ELR (cell line): Measurements from ENCODE around the gene NFXL1.

Experiments used
- DNase-seq: peaks from one replicate; pipeline ENCODE4 v3.0.0-alpha.2; 2015; ENCODE audit warnings: low read depth

Gene NFXL1

GRCh38 chr4:47891928-47892327, 22.5 kb downstream of the NFXL1 start:
- no peak for DNase-seq

DNA sequence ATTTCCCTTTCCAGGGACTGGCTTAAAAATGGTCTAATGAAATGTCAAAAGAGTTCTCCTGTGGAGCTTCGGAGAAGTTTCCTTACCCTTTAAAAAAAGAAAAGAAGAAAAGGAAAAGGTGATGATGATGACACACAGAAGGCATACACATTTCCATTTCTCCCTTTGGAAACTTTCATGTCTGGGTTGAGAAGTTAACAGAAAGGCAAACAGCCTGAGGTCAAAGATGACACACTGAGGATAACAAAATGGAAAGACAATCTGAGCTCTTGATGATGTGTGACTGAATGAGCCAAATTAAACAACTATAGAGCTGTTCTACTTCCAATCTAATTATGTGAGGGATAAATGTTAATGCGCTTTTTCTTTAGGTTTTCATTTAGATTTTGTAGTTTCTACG, 32.2 kb downstream of the NFXL1 start:
- peak; percentile 7 for DNase-seq

GRCh38 chr4:47879458-47879857, 34.9 kb downstream of the NFXL1 start:
- no peak for DNase-seq

DNA sequence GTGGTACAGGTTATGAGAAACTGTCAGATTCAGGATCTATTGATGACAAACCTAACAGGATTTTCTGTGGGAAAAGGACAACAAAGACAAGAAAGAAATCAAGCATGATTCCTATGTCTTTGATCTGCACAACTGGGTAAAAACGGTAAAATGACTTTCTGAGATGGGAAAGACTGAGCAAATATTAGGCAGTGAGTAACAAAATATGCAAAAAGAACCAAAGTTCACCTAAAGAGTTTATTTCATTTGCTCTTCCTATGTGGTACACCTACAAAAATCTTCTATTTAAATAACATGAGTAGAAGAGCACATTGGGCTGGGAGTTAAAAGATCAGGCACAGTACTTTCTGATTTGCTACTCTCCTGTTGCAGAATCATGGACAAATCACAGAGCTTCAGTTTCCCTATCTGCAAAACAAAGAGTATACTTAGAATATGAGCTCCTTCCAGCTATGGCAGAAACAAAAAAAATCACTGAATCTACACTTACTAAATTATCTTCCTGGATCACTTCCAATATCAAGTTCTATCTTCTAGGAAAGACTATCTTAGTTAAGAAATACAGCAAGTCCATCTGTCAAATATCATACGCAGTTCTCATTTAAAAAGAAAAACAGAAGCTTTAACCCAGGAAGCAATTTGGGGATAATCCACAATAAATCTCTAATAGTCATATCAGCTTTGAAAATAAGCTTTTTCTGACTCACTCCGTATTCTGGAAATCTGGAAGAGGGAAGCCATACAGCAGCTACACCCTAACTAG, 37.4 kb downstream of the NFXL1 start:
- DNase-seq: no peak

GRCh38 chr4:47876310-47876709, 38.1 kb downstream of the NFXL1 start:
- no peak for DNase-seq

GRCh38 chr4:47873877-47874541, 40.4 kb downstream of the NFXL1 start:
- DNase-seq: no peak

DNA sequence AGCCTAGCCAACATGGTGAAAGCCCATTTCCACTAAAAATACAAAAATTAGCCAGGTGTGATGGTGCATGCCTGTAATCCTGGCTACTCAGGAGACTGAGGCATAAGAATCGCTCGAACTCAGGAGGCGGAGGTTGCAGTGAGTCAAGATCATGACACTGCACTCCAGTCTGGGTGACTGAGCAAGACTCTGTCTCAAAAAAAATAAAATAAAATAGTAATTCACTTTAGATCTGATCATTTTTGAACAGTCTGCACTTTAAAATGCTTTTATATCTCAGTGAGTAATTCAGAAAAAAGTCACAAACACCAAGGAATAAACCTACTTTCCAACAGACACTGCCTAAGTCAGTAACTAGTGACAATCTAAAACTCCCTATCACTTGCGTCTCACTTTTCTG, 50.9 kb downstream of the NFXL1 start:
- peak; percentile 32 for DNase-seq

DNA sequence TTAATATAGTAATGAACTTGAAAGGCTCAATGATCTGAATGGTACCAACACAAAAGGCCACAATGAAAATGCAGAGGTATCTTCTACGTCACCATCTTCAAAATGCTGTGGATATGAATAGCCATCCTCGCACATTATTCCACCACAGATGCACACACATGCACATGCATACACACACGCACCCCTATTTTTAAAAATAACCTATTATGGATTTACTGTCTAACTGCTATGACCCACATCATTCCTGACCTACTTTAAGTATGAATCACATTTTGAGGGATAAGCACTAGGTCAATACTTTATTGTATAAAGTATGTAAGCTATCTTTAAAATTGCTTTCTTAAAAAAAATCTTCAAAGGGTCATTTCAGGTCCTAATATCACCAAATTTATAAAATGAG, 52.1 kb downstream of the NFXL1 start:
- DNase-seq: peak; percentile 72

DNA sequence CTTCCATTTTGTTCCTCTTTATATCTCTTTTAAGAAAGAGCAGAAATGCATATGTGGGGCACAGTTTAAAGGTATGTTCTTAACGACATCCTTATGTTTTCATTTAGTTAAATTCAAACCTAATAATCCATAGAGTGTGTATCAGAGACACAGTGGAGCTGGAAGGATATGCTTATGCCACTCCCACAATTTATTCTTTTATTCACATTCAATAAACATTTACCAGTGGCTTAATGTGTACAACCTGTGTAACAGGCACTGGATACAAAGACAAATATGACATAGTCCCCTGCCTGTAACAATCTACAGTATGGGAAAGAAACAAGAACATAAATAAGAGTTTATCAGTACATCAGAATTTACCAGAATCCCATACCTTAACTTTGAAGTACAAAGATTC, 54.1 kb downstream of the NFXL1 start:
- DNase-seq: no peak

- DNase-seq: no peak
Measured at GRCh38 chr4:47858006-47858405, 56.4 kb downstream of the NFXL1 start.

DNA sequence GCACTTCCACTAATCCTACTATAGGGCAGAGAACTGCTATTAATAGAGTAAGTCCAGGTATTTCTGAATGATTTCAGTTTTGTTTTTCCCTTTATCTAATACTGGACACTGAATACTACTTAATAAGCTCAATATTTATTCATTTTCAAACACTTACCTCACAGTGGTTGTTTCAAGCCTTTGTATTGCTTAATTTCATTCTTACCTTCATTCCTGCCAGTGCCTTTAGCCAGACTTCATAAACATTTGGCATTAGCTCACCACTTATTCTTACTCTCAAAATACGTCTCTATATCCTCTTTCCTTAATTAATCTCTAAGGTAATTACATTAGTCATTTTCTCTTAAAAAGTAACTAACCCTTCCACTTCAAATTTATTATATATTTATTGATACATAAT, 57.7 kb downstream of the NFXL1 start:
- DNase-seq: no peak

GRCh38 chr4:47855350-47855749, 59.0 kb downstream of the NFXL1 start:
- peak; percentile 57 for DNase-seq

- DNase-seq: peak; percentile 18
Measured at GRCh38 chr4:47852136-47852535, 62.2 kb downstream of the NFXL1 start.

DNA sequence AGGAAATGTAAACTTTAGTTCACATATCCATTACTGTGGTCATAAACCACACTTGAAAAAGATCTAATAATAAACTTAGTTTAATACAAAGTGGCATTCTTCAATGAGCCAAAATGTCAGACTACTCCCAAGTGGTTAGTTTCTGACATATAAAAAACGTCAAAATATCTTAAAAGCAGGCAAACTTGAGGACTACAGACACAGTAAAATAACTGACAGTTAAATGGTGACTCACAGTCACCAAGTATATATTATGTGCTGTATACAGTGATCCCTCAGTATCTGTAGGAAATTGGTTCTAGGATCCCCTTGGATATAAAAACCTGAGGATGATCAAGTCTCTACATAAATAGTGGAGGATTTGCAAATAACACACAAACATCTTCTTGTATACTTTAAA, 64.9 kb downstream of the NFXL1 start:
- DNase-seq: no peak

DNA sequence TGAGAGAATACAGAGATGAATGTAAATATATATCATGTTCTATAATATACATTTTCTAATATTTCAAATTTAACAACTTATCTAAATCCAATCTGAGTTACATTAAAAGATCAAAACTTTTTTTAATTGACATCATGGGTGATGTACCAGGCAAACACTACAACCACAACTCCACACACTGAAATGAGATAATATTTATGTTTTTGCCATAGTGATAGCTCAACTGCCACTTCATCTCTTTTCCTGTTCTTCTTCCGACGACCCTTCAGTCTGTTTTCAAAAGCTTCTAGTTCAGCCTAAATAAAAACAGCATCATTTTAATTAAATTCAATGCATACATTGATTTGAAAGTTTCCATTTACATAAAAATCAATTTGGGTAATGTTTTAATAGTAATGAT, 66.3 kb downstream of the NFXL1 start:
- no peak for DNase-seq

- DNase-seq: no peak
Measured at GRCh38 chr4:47842985-47843384, 71.4 kb downstream of the NFXL1 start.

DNA sequence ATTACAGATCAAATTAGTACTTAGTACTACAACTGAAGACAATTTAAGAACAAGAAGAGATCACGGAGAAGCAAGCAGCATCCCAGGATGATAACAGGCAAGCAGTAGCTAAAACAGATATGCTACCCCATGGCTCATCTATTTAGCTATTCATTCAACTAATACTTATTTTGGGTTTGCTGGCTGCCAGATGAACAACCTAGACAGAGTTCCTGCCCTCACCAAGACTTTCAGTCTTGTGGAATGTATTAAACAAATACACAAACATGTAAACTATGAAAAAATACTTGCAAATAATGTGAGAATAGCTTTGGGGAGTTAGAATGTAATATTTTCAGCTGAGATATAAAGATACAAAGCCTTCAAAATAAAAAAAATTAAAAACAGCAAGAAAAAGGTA, 74.1 kb downstream of the NFXL1 start:
- no peak for DNase-seq

DNA sequence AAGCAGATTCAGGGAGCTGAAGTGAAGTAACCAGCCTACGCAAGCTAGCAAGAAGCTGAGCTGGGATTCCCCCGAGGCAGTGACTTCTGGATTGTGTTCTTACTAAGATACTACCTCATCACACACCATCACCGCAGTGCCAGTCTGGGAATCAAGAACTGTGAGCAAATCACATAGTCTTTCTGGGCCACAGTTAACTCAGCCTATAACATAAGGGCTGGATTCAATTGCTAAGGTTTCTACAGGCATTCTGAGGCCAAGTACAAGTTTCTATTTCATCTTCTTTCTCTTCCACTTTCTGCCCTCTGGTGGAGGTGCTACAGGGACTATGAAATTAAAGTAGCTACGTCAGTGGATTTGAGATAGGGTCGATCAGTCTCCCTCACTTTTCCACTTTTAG, 75.1 kb downstream of the NFXL1 start:
- peak; percentile 49 for DNase-seq

DNA sequence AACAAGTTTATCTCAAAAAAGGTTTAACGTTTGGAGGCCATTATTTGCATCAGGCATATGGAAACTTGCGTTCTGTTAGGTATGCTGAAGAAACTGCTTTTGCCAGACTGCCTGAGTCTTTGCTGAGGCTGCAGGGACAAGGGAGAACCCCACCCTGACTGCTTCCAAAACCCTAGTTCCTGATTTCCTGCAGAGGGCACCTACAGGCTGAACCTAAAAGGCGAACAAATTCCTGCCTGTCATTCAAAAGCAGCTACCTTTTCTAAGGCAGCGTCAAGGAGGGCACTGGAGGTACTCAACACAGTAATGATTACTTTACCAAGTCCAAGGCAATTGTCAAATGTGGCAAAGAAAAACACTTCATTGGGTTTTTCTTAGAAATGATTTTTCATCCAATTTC, 75.9 kb downstream of the NFXL1 start:
- DNase-seq: peak; percentile 14

DNA sequence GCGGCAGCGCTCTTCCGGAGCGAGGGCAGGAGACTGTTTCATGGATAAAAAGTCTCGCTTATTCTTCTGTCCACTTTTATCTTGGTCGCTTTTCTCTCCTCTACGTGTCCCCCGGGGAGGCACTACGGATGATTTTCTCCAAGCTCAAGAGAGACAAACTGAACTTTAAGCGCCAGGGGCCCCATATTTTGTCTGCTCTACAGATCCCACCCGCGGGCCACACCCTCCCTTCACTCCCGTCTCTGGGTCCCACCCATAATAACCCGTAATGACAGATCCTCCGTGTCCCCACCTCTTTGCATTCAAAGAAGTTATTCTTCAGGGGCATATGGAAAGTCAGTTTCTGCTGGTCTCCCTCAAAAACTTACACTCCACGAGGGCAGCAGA, 76.5 kb downstream of the NFXL1 start, which contains the start of gene CORIN:
Gene CORIN (minus strand): TSS at position 160 of the 387 bp plus-strand sequence. CDS start 118 bp downstream, at position 42.
- peak; percentile 9 for DNase-seq

DNA sequence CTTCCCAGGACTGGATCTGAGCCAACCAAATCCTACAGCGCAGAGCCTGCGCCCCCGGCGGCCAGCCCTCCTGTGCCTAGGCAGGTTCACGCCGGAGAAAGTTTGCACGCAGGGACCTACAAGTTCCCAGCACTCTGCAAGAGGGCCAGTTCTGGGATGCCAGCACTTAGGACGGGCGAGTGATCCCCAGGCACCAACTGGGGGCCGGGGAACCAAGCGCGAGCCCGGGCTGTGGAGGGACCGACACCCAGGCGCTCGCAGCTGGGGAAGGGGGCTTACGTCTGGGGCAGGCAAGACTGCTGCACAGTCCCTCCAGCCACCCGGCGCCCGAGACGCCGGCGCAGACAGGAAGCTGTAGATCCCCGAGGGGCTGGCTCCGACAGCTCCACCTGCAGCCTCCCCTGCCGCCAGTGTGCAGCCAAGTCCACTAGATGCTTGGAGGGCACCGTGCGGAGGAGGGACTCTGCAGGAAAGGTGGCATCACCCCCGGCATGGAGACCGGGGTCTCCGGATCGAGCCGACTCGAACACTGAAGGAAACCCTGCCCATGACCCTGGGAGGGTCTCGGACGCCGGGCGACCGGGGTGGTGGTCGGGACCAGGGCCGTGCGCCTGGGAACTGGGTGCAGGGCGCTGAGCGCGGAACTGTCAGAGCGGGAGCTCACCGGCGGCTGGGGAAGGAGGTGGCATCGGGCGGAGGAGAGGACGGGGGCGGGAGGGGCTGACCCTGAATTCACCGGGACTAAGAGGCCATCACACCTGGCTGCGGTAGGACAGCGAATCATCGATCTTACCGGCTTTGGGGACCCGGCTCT, 77.1 kb downstream of the NFXL1 start:
- peak; percentile 49 for DNase-seq

- peak; percentile 86 for DNase-seq
Measured at GRCh38 chr4:47836641-47837093, 77.7 kb downstream of the NFXL1 start.

- peak; percentile 12 for DNase-seq
Measured at GRCh38 chr4:47835494-47835893, 78.9 kb downstream of the NFXL1 start.
